Heart right ventricle (tissue), 16 donors: ENCODE measurements around the gene CLCN1. TPM values are rescaled to one million over a fixed set of nuclear protein-coding genes. Genes with fewer than 3 reads are reported as not detected.
A peak's percentile ranks its signal among the peaks of the same experiment; 100 is the strongest.

Experiments
- ATAC-seq, 8 donors: fragments of 200-7000 bp; cut with Tn5 transposase; one replicate each; pipeline ENCODE4 v1.9.1; 2020; ENCODE audit warnings: mild to moderate bottlenecking in 8 of 8, moderate library complexity in 8 of 8, moderate number of reproducible peaks in 1 of 8
- DNase-seq, 2 donors: peaks; one replicate each; pipeline ENCODE4 v3.0.0-alpha.2; 2020
- H3K27ac ChIP-seq, 10 donors: fragments of 200-600 bp; sonication (generic) in 2 of 10; one replicate each; pipeline versions ENCODE4 v1.5.0 to v1.8.0; 2020 to 2022; ENCODE audit warnings: mild to moderate bottlenecking in 3 of 10
- H3K27me3 ChIP-seq, 7 donors: fragments of 200-600 bp; one replicate each; pipeline ENCODE4 v1.8.0; 2021 to 2022; ENCODE audit warnings: mild to moderate bottlenecking in 2 of 7
- H3K36me3 ChIP-seq, 9 donors: fragments of 200-600 bp; sonication (generic) in 1 of 9; one replicate each; pipeline versions ENCODE4 v1.5.0 to v1.8.0; 2020 to 2022; ENCODE audit warnings: mild to moderate bottlenecking in 2 of 9
- H3K4me1 ChIP-seq, 9 donors: fragments of 200-600 bp; sonication (generic) in 1 of 9; one replicate each; pipeline versions ENCODE4 v1.5.0 to v1.8.0; 2020 to 2022; ENCODE audit warnings: mild to moderate bottlenecking in 4 of 9
- H3K4me3 ChIP-seq, 10 donors: fragments of 200-600 bp; sonication (generic) in 2 of 10; one replicate each; pipeline versions ENCODE4 v1.5.0 to v1.8.0; 2020 to 2022; ENCODE audit warnings: mild to moderate bottlenecking in 7 of 10, moderate library complexity in 2 of 10
- H3K9me3 ChIP-seq, 11 donors: fragments of 200-600 bp in 10 of 11; sonication (generic) in 2 of 11; one replicate each; pipeline versions ENCODE4 v1.5.0 to v1.8.0; 2013 to 2022; ENCODE audit warnings: mild to moderate bottlenecking in 2 of 11, control low read depth in 1 of 11, moderate library complexity in 1 of 11
- WGBS, 2 donors: extraction: QIAGEN DNeasy Blood & Tissue Kit; methylation state at CpG; one replicate each; pipeline ENCODE4 v1.1.7; 2013; ENCODE audit warnings: inconsistent platforms in 1 of 2; 5-methylcytosine and 5-hydroxymethylcytosine counted together
- intact Hi-C, 10 donors: fragments of 100-400 bp; cut with DNase I; formaldehyde crosslinking; loops; one replicate each; pipeline versions ENCODE4 v1.11.1 to v1.14.2; 2022
- polyA plus RNA-seq, 2 donors: library from polyadenylated mRNA; stranded (reverse); fragments of 200-250 nt; gene quantifications; one replicate each; pipeline ENCODE4 v1.2.3, GENCODE V29; 2013
- total RNA-seq, 10 donors: library from RNA; stranded (reverse); fragmentation: NEBNext Ultra II Directional in 3 of 10; extraction: Animal tissue kit (Norgen Biotek cat#: 25700) in 3 of 10; gene quantifications; one replicate each; pipeline versions ENCODE4 v1.2.1 to v1.2.4, GENCODE V29; 2021 to 2023
- TF ChIP-seq, protein P1 (sequence below), 9 donors: fragments of 200-600 bp; sonication (generic) in 2 of 9; IDR thresholded peaks; one replicate each; pipeline versions ENCODE4 v1.5.0 to v1.8.0; 2021 to 2022; ENCODE audit warnings: antibody characterized with exemption in 9 of 9, mild to moderate bottlenecking in 5 of 9, moderate library complexity in 1 of 9
- donor health status: Arrhythmogenic right ventricular cardiomyopathy.
- donor health status: ischemic (EF 13 %, LVEDD 7.1; RV severe dilation, severe dysfunction).
- donor health status: healthy with polysubstance abuse.
- donor health status: DM: no; HTN: yes; CAD: no.
- donor health status: DM: no; HTN: no; CAD: no.
- donor health status: ischemic (EF 25% LVEDD 6.9; RV normal size, moderate dysfunction).
- donor health status: ischemic (EF 25% LVEDD 5.7; RV mildly dilated, moderate dysfunction).
- donor health status: healthy.
- donor health status: DM: yes; HTN: yes; CAD: no.
- donor health status: Ischemic cardiomyopathy.
- donor health status: ischemic (EF 35%, LVEDD 5.7; RV mildly dilated, moderate dysfunction).
- donor health status: nonischemic (EF 11% LVEDD 7.7; RV severe dilation, severe dysfunction).
- donor health status: DM: yes; HTN: yes; CAD: no.
- donor health status: PGD.
- donor health status: ischemic (EF 29% LVEDD 5.4; RV normal size, mild dysfunction).
- donor health status: nonischemic (EF 23%, LVEDD 6.1; RV moderate dilation, normal function).

Gene CLCN1
- total and polyA plus RNA-seq, 12 donors: 0.01 TPM; not detected in 11

- Histone ChIP-seq H3K4me1 (peaks cover 0 to 53% (median 25%) of the 10 kb centered on the region in 9 donors), H3K27ac (peak overlapping the region in 7 of 10 donors; percentile 6 to 45 (median 38)), H3K4me3 (no peak overlapping the region), H3K9me3 (no peaks in the 10 kb centered on the region), H3K36me3 (peaks cover 0 to 100% (median 62%) of the 10 kb centered on the region in 9 donors), H3K27me3 (no peaks in the 10 kb centered on the region)
- intact Hi-C loops: loop anchor here in 1 of 10 donors (5.0 kb wide), 1 partner anchor 37 kb away; the partner anchor contains the start of gene GSTK1
- 62 to 69% methylated on average over 2 of the region's 2 CpGs for WGBS, 2 donors
- DNase-seq: no peak
- TF ChIP-seq, protein P1, sequence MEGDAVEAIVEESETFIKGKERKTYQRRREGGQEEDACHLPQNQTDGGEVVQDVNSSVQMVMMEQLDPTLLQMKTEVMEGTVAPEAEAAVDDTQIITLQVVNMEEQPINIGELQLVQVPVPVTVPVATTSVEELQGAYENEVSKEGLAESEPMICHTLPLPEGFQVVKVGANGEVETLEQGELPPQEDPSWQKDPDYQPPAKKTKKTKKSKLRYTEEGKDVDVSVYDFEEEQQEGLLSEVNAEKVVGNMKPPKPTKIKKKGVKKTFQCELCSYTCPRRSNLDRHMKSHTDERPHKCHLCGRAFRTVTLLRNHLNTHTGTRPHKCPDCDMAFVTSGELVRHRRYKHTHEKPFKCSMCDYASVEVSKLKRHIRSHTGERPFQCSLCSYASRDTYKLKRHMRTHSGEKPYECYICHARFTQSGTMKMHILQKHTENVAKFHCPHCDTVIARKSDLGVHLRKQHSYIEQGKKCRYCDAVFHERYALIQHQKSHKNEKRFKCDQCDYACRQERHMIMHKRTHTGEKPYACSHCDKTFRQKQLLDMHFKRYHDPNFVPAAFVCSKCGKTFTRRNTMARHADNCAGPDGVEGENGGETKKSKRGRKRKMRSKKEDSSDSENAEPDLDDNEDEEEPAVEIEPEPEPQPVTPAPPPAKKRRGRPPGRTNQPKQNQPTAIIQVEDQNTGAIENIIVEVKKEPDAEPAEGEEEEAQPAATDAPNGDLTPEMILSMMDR (IDR thresholded peaks at IDR 0.05): no peak
- ATAC-seq: peak in 5 of 8 donors; percentile 65 to 86 (median 81)
Measured at GRCh38 chr7:143299346-143299745, 16.6 kb upstream of the CLCN1 start.

DNA sequence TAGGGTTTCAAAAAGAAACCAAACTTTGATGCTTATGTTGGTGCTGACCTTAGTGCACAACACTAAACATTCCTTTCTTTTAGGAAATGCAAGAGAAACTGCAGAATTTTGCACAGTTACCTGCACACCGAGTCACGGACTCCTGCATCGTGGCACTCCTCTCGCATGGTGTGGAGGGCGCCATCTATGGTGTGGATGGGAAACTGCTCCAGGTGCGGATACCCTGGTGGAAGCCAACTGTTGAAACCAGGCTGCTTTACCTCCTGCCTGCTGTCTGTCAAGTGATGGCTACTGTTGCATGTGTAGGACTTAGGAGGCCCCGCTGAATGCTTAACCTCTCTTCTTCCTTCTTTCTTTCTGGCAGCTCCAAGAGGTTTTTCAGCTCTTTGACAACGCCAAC lies 16.1 kb upstream of the CLCN1 start:
- intact Hi-C loops: loop anchor here in 7 of 10 donors (5.0 to 10.0 kb wide), 3 partner anchors 38 to 115 kb away; partner anchors contain the start of gene GSTK1 (in 5 of the 7)
- Histone ChIP-seq H3K36me3 (peaks cover 0 to 100% (median 62%) of the 10 kb centered on the region in 9 donors), H3K4me3 (no peak overlapping the region), H3K27ac (peak overlapping the region in 8 of 10 donors; percentile 6 to 54 (median 39)), H3K4me1 (peaks cover 0 to 52% (median 25%) of the 10 kb centered on the region in 9 donors), H3K27me3 (no peaks in the 10 kb centered on the region), H3K9me3 (no peaks in the 10 kb centered on the region)
- WGBS, 2 donors: 69 to 73% methylated on average over 8 of the region's 8 CpGs
- DNase-seq (peak in 1 of 2 donors; percentile 24), ATAC-seq (peak in 6 of 8 donors; percentile 42 to 73 (median 64))
- TF ChIP-seq, protein P1 (IDR thresholded peaks at IDR 0.05): peak; percentile 13 to 66 (median 56)

- intact Hi-C loops: loop anchor here in 6 of 10 donors (5.0 to 10.0 kb wide), 3 partner anchors 39 to 114 kb away; partner anchors contain the start of gene GSTK1 (in 4 of the 6)
- ATAC-seq: peak in 2 of 8 donors; percentile 27 to 50
- DNase-seq: no peak
- WGBS, 2 donors: 75 to 81% methylated on average over 8 of the region's 8 CpGs
- Histone ChIP-seq H3K4me1 (peaks cover 0 to 52% (median 19%) of the 10 kb centered on the region in 9 donors), H3K4me3 (no peak overlapping the region), H3K9me3 (no peaks in the 10 kb centered on the region), H3K27me3 (no peaks in the 10 kb centered on the region), H3K36me3 (peaks cover 0 to 100% (median 58%) of the 10 kb centered on the region in 9 donors), H3K27ac (peak overlapping the region in 1 of 10 donors; percentile 54)
- TF ChIP-seq, protein P1 (IDR thresholded peaks at IDR 0.05): no peak
Measured at GRCh38 chr7:143300959-143301935, 14.7 kb upstream of the CLCN1 start.

- Histone ChIP-seq H3K9me3 (no peaks in the 10 kb centered on the region), H3K4me1 (peaks cover 0 to 45% (median 9%) of the 10 kb centered on the region in 9 donors), H3K4me3 (no peak overlapping the region), H3K36me3 (peaks cover 0 to 100% (median 65%) of the 10 kb centered on the region in 9 donors), H3K27ac (no peak overlapping the region), H3K27me3 (no peaks in the 10 kb centered on the region)
- ATAC-seq (no peak), DNase-seq (no peak)
- WGBS, 2 donors: 95% methylated on average over 10 of the region's 10 CpGs
- TF ChIP-seq, protein P1 (IDR thresholded peaks at IDR 0.05): no peak
- intact Hi-C loops: loop anchor here in 8 of 10 donors (2.0 to 10.0 kb wide), 5 partner anchors 41 to 111 kb away; partner anchors contain the start of gene GSTK1 (in 4 of the 8)
Measured at GRCh38 chr7:143303733-143304132, 12.2 kb upstream of the CLCN1 start.
